GM18498 (cell line): Measurements from ENCODE around the gene FMO3.

Experiments used
- ATAC-seq: cut with Tn5 transposase; IDR thresholded peaks from one replicate; pipeline ENCODE4 v1.9.1; 2021; ENCODE audit warnings: mild to moderate bottlenecking, moderate library complexity; ENCODE audit not compliant: unreplicated experiment

FMO3 gene

GRCh38 chr1:171090604-171091003, at the start of gene FMO3:
Gene FMO3 (plus strand): TSS chr1:171090905. CDS start chr1:171092659, 1,754 bp downstream.
- ATAC-seq, result no peak

DNA sequence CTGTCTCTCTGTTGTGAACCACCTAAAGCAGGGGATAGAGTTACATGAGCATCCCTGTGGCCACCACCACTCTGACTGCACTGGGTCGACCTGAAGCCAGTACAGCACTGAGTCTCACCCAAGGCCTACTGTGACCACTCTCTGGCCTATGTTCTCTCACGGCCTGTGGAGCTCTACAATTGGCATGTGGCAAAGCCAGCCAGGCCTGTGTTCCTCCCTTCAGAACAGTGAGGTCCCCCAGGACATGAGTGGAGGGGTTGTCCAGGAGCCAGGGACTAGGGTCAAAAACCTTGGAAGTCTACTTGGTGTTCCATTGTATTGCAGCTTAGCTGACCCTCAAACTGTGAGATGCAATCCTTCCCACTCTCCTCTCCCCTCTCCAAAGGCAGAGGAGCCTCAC, 42.7 kb upstream of the FMO3 start:
- ATAC-seq, result no peak

DNA sequence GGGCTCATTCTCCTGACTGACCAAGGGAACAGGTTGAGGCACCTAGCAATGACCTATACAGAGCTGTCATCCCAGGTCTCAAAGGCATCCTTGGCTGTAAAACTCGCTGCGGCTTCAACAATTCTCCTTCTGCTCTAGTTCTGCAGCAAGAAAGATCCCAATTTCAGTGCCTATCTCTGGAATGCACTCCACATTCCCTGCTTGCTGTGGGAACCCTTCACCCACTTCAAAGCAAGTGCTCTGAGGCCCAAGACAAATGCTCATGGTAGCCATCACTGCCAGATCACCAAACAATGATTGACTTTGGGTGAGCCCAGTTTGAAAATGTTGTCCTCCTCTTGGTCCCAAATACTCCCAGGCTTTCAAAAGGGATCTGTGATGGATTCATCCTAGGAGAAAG, 37.7 kb upstream of the FMO3 start:
- no peak for ATAC-seq

DNA sequence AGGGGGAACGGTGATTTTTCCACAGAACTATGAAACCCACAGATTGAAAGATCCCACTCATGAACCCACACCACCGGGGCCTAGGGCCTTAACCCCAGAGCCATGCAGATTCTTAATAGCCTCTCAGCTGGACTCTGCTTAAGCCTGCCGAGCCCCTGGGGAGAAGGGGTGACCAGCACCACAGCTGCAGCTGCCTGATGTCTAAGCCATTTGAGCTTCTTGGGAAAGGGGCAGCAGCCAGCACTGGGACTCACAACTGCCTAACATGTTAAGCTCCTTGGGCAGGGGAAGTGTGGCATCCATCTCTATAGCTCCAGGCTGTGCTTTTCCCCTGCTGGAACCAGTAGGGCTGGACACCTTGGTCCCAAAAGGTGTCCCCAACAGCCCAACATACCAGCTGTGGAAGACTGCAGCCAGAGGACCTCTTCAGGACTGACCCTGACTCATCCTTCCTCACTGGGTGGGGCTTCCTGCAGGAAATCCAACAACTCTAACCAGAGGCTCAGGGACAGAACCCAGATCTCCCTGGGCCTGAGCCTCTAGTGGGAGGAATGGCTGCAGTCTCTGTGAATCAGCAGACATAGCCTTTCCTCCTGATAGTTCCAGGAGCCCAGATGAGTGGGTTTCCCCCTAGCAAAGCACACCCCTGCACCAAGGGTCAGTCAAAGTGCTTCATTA, 34.6 kb upstream of the FMO3 start:
- no peak for ATAC-seq

- ATAC-seq, result no peak
Measured at GRCh38 chr1:171061425-171062143, 29.1 kb upstream of the FMO3 start.

GRCh38 chr1:171062902-171063301, 27.8 kb upstream of the FMO3 start:
- no peak for ATAC-seq

DNA sequence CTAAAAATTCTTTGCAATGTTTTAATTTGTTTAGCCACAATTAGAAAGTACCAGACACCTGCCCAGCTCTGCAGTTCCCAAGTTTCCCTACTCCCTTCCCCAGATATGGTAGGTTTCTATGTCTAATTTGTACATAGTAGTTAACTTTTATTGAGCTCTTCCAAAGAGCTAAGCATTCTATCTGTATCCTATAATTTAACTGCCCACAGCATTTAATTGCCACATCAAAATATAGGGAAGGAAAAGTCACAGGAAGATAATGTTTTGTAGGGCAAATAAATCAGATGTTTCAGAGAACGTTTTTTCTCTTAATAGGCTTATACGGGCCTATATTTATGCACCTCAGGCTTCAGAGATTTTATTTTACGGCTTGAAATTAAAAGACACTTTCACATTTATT, 15.7 kb upstream of the FMO3 start:
- no peak for ATAC-seq

DNA sequence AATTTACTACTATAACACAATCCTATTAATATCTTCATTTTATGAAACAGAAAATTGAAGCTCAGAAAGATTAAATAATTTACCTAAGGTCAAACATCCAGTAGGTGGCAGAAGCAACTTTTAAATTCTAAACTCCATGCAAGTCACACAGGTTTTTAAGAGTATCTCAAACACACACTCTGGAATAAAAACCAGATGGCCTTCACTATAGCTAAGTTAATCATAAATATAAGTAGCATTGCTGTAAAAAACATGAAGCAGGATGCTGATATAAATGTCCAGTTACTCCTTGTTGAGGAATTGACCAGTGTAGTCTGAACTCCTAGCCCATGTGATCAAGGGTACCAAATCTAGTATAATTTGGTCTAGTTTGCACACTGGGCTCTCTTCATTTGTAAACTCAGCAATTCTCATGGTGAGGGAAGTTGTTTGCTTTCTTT, 9.4 kb upstream of the FMO3 start:
- no peak for ATAC-seq

GRCh38 chr1:171081763-171082201, 8.9 kb upstream of the FMO3 start:
- ATAC-seq, result no peak

- ATAC-seq, result no peak
Measured at GRCh38 chr1:171082606-171083005, 8.1 kb upstream of the FMO3 start.

DNA sequence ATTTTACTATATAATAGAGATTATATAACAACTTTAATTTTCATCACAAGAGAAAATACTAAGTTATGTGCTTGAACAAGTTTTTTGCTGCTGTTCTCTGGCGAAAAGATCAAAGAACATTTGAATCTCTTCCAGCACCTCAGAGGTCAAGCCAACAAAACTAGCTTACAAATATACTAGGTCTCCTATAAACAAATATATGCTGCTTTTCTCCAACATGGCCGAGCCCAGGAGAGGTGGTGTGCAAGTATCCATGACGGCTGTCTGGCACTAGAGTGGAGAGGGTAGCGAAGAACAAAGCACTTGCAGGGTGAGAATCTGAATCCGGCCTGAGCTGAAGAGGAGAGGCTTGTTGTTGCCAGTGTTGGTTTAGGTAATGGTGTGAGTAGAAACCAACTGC, 7.5 kb upstream of the FMO3 start:
- no peak for ATAC-seq

DNA sequence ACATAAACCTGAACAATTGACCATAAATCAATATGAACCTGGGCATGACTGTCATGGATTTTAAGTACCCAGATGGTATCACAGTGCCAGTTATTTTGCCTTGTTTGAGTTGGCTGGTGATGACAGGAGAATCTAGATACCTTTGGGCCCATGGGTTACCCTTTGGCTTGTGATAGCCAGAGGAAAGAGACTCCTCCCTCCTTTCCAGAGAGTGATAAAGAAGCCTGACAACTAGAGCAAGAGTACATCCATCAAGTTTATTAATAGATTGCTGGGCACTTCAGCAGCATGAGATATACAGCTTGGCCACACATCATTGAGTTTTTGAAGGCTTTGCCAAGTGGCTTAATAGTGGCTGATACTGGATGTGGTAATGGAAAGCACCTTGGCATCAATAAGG, 6.6 kb upstream of the FMO3 start:
- no peak for ATAC-seq

DNA sequence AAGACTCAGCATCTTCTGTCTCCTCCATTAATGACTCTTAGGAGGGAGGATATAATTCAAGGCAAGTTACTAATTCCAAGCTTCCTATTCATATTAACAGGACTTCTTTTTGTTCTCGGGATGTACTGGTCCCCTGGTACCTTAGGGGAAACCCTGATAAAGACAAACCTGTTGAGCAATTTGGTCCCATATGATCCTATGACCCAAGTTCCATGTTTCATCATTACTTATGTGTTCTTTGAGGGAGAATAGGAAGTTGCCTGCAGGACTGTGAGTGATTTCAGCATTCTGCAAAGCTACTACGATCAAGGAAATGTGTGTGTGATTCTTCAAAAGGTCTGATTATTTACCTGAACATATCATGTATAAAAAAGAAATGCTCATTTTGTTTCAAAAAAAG, 5.8 kb upstream of the FMO3 start:
- ATAC-seq, result no peak

GRCh38 chr1:171087896-171088295, 2.8 kb upstream of the FMO3 start:
- ATAC-seq, result no peak

DNA sequence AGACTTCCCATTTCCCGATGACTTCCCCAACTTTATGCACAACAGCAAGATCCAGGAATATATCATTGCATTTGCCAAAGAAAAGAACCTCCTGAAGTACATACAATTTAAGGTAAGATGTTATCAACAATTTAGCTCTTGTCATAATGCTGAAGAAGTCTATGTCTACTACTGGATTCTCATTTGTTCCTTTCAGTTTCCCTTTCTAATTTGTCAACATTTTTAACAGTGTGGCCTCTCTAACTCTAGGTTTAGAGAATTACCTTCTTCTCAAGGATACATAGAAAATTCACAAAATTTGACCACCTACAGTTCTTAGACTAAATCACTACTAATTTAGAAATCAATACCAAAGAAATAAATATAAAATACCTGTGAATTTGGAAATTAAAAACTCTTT, 13.2 kb downstream of the FMO3 start:
- ATAC-seq, result no peak

DNA sequence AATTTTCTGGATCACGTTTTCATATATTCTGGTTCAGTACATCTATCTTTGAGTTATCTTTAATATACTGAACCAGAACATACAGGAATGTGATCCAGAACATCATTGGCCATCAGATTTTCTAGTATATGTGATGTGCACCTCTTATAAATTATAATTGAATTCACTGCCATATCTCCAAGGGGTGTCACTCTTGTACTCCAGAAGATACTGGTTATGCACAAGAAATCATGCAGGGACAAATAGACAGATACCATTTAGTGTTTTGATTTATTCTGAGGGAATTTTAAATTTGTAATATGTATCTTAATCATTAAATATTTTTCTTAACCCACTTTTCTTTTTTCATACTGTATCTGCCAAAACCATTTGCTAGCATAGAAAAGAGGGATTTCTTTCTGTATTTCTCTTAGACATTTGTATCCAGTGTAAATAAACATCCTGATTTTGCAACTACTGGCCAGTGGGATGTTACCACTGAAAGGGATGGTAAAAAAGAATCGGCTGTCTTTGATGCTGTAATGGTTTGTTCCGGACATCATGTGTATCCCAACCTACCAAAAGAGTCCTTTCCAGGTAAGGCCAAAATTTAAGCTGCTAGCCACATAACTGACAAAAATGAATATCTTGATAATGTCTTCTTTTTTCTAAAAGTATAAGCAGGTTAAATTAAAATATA, 16.7 kb downstream of the FMO3 start:
- ATAC-seq, result no peak

GRCh38 chr1:171107969-171108368, 17.3 kb downstream of the FMO3 start:
- no peak for ATAC-seq

GRCh38 chr1:171109966-171110365, 19.3 kb downstream of the FMO3 start:
- ATAC-seq, result no peak

GRCh38 chr1:171110621-171111326, 20.1 kb downstream of the FMO3 start:
- no peak for ATAC-seq

GRCh38 chr1:171112119-171112518, 21.4 kb downstream of the FMO3 start:
- no peak for ATAC-seq

GRCh38 chr1:171113382-171113781, 22.7 kb downstream of the FMO3 start:
- no peak for ATAC-seq
